Liver (tissue), 9 donors: Measurements from ENCODE around the gene ANKRD11. TPM values are rescaled to one million over a fixed set of nuclear protein-coding genes. Genes with fewer than 3 reads are reported as not detected.

Experiments
- DNase-seq: peaks from one replicate; pipeline ENCODE4 v3.0.0-alpha.2; 2017; ENCODE audit warnings: low spot score
- H3K27ac ChIP-seq, 2 donors: one replicate each; pipeline ENCODE4 v1.7.0; 2013; ENCODE audit warnings: inconsistent platforms in 2 of 2, low read length in 2 of 2, control low read depth in 1 of 2, low read depth in 1 of 2, mild to moderate bottlenecking in 1 of 2
- H3K27me3 ChIP-seq, 4 donors: one replicate each; pipeline versions ENCODE4 v1.6.1 to v1.7.0; 2013; ENCODE audit warnings: low read length in 3 of 4, inconsistent platforms in 1 of 4, mild to moderate bottlenecking in 1 of 4, moderate library complexity in 1 of 4; ENCODE audit not compliant: control insufficient read depth in 4 of 4, insufficient read depth in 4 of 4
- H3K36me3 ChIP-seq, 4 donors: one replicate each; pipeline versions ENCODE4 v1.6.1 to v1.7.0; 2013; ENCODE audit warnings: low read length in 3 of 4, mild to moderate bottlenecking in 3 of 4, low read depth in 1 of 4, moderate library complexity in 1 of 4; ENCODE audit not compliant: control insufficient read depth in 4 of 4, insufficient read depth in 3 of 4
- H3K4me1 ChIP-seq, 4 donors: one replicate each; pipeline versions ENCODE4 v1.6.1 to v1.7.0; 2013; ENCODE audit warnings: low read length in 3 of 4, mild to moderate bottlenecking in 3 of 4, moderate library complexity in 1 of 4; ENCODE audit not compliant: control insufficient read depth in 4 of 4, insufficient read depth in 4 of 4
- H3K4me3 ChIP-seq, 3 donors: one replicate each; pipeline versions ENCODE4 v1.6.1 to v1.7.0; 2013; ENCODE audit warnings: low read length in 3 of 3, control low read depth in 1 of 3, low read depth in 1 of 3, mild to moderate bottlenecking in 1 of 3
- H3K9ac ChIP-seq, 2 donors: one replicate each; pipeline ENCODE4 v1.7.0; 2013; ENCODE audit warnings: low read length in 2 of 2, mild to moderate bottlenecking in 2 of 2, moderate library complexity in 2 of 2, control low read depth in 1 of 2, low read depth in 1 of 2
- H3K9me3 ChIP-seq, 4 donors: one replicate each; pipeline versions ENCODE4 v1.6.1 to v1.7.0; 2013; ENCODE audit warnings: low read length in 3 of 4; ENCODE audit not compliant: control insufficient read depth in 4 of 4
- EGR1 ChIP-seq, 2 donors: IDR thresholded peaks; 2 replicates each; pipeline ENCODE4 v1.6.1; 2016 to 2018; ENCODE audit warnings: antibody characterized with exemption in 2 of 2, low read depth in 2 of 2
- FOXA2 ChIP-seq: IDR thresholded peaks from 2 replicates; pipeline ENCODE4 v1.6.1; 2016; ENCODE audit warnings: antibody characterized with exemption
- GABPA ChIP-seq, 2 donors: IDR thresholded peaks in 1 of 2; conservative IDR thresholded peaks in 1 of 2; 2 replicates each; pipeline ENCODE4 v1.6.1; 2016; ENCODE audit warnings: antibody characterized with exemption in 2 of 2, mild to moderate bottlenecking in 1 of 2, moderate library complexity in 1 of 2
- HNF4G ChIP-seq: IDR thresholded peaks from 2 replicates; pipeline ENCODE4 v1.6.1; 2016; ENCODE audit warnings: antibody characterized with exemption
- JUND ChIP-seq, 2 donors: IDR thresholded peaks; 2 replicates each; pipeline ENCODE4 v1.6.1; 2016; ENCODE audit warnings: antibody characterized with exemption in 2 of 2
- MAX ChIP-seq: IDR thresholded peaks from 2 replicates; pipeline ENCODE4 v1.6.1; 2016; ENCODE audit warnings: antibody characterized with exemption
- NR2F2 ChIP-seq: IDR thresholded peaks from 2 replicates; pipeline ENCODE4 v1.6.1; 2016; ENCODE audit warnings: antibody characterized with exemption
- RAD21 ChIP-seq, 2 donors: IDR thresholded peaks; 2 replicates each; pipeline ENCODE4 v1.6.1; 2016; ENCODE audit warnings: antibody characterized with exemption in 2 of 2, mild to moderate bottlenecking in 2 of 2
- RXRA ChIP-seq, 2 donors: IDR thresholded peaks; 2 replicates each; pipeline ENCODE4 v1.6.1; 2017 to 2018; ENCODE audit warnings: antibody characterized with exemption in 2 of 2, mild to moderate bottlenecking in 1 of 2
- SP1 ChIP-seq: IDR thresholded peaks from 2 replicates; pipeline ENCODE4 v1.6.1; 2018; ENCODE audit warnings: antibody characterized with exemption, mild to moderate bottlenecking
- TAF1 ChIP-seq: conservative IDR thresholded peaks from 2 replicates; pipeline ENCODE4 v1.6.1; 2016; ENCODE audit warnings: antibody characterized with exemption, mild to moderate bottlenecking
- YY1 ChIP-seq: IDR thresholded peaks from 2 replicates; pipeline ENCODE4 v1.6.1; 2016; ENCODE audit warnings: antibody characterized with exemption, mild to moderate bottlenecking
- WGBS: extraction: QIAGEN DNeasy Blood & Tissue Kit; methylation state at CpG from one replicate; pipeline ENCODE4 v1.1.7; 2013; 5-methylcytosine and 5-hydroxymethylcytosine counted together
- polyA plus RNA-seq, 2 donors: library from polyadenylated mRNA; stranded (reverse) in 1 of 2; unstranded in 1 of 2; fragments of 200-250 nt in 1 of 2; fragments of >200 nt in 1 of 2; fragmentation: Nextera tagmentation in 1 of 2; extraction: Ambion mirVana in 1 of 2; gene quantifications; one replicate each; pipeline versions ENCODE4 v1.2.1 to v1.2.3, GENCODE V29; 2013 to 2015
- total RNA-seq, 2 donors: library from RNA; depleted of rRNA; stranded (reverse); fragments of >200 nt; gene quantifications; one replicate each; pipeline ENCODE4 v1.2.3, GENCODE V29; 2014
- TF ChIP-seq, protein P1 (sequence below): IDR thresholded peaks from 2 replicates; pipeline ENCODE4 v1.6.1; 2016; ENCODE audit warnings: antibody characterized with exemption
- TF ChIP-seq, protein P2 (sequence below): fragments of 150-350 bp; IDR thresholded peaks from 2 replicates; pipeline ENCODE4 v1.5.1; 2017; ENCODE audit warnings: improper control_type of control experiment, low read depth, low read length; ENCODE audit not compliant: missing input control
- TF ChIP-seq, protein P3 (sequence below): IDR thresholded peaks from 2 replicates; pipeline ENCODE4 v1.6.1; 2016; ENCODE audit warnings: antibody characterized with exemption, mild to moderate bottlenecking
- TF ChIP-seq, protein P4 (sequence below): IDR thresholded peaks from 2 replicates; pipeline ENCODE4 v1.6.1; 2016; ENCODE audit warnings: antibody characterized with exemption
- donor health status: healthy.
- donor health status: healthy.
- donor health status: healthy.
- donor health status: healthy.
- donor health status: healthy.

ANKRD11 gene
- total and polyA plus RNA-seq, 4 donors = 16.3 to 55.1 (median 28.0) TPM

DNA sequence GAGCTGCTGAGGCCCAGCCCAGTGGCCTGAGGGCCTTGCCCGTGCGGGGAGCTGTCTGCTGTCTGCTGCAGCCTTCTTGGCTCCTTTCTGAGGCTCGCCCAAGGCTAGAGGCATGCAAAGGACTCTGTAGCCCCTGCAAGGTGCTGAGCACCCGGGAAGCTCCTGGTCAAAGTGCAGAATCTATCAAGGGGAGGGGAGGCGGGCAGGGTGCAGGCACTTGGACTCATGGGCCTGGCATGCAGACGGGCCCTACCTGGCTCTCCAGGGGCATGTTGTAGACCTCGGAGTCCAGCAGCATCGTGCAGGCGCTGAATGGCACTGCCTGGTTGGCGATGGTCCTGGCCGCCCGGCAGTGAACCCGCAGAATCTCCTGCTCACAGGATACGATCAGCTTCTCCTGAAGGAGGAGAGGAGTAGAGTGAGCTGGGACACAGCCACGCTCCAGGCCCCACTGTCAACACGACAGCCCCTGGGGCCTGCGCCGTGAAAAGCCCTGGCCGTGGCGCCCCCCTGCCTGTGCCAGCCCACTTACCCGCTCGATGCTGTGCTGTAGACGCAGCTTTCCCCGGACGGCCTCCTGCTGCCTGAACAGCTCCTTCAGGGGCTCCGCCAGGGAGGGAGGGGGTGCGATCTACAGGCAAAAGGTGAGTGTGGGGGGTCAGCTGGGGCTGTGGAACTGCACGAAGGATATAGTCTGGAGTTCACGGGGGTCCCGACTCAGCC is 215.6 kb downstream of the ANKRD11 start:
- H3K9me3 ChIP-seq = no peaks in the 10 kb centered on the region
- peaks cover 10 to 62% (median 24%) of the 10 kb centered on the region in 4 donors for H3K36me3 ChIP-seq
- no peak for DNase-seq
- TF ChIP-seq, protein P1, sequence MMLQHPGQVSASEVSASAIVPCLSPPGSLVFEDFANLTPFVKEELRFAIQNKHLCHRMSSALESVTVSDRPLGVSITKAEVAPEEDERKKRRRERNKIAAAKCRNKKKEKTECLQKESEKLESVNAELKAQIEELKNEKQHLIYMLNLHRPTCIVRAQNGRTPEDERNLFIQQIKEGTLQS = no peak
- no peak for TF ChIP-seq RAD21 (IDR thresholded peaks at IDR 0.05)
- TF ChIP-seq HNF4G = no peak
- no peak for TF ChIP-seq YY1
- no peak for TF ChIP-seq NR2F2
- no peak for TF ChIP-seq TAF1
- TF ChIP-seq EGR1 (IDR thresholded peaks at IDR 0.05; ENCODE audit: low read depth in 2 of 2) = no peak
- TF ChIP-seq, protein P2, sequence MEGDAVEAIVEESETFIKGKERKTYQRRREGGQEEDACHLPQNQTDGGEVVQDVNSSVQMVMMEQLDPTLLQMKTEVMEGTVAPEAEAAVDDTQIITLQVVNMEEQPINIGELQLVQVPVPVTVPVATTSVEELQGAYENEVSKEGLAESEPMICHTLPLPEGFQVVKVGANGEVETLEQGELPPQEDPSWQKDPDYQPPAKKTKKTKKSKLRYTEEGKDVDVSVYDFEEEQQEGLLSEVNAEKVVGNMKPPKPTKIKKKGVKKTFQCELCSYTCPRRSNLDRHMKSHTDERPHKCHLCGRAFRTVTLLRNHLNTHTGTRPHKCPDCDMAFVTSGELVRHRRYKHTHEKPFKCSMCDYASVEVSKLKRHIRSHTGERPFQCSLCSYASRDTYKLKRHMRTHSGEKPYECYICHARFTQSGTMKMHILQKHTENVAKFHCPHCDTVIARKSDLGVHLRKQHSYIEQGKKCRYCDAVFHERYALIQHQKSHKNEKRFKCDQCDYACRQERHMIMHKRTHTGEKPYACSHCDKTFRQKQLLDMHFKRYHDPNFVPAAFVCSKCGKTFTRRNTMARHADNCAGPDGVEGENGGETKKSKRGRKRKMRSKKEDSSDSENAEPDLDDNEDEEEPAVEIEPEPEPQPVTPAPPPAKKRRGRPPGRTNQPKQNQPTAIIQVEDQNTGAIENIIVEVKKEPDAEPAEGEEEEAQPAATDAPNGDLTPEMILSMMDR = no peak
- TF ChIP-seq FOXA2 = no peak
- TF ChIP-seq JUND (IDR thresholded peaks at IDR 0.05) = no peak
- TF ChIP-seq, protein P3, sequence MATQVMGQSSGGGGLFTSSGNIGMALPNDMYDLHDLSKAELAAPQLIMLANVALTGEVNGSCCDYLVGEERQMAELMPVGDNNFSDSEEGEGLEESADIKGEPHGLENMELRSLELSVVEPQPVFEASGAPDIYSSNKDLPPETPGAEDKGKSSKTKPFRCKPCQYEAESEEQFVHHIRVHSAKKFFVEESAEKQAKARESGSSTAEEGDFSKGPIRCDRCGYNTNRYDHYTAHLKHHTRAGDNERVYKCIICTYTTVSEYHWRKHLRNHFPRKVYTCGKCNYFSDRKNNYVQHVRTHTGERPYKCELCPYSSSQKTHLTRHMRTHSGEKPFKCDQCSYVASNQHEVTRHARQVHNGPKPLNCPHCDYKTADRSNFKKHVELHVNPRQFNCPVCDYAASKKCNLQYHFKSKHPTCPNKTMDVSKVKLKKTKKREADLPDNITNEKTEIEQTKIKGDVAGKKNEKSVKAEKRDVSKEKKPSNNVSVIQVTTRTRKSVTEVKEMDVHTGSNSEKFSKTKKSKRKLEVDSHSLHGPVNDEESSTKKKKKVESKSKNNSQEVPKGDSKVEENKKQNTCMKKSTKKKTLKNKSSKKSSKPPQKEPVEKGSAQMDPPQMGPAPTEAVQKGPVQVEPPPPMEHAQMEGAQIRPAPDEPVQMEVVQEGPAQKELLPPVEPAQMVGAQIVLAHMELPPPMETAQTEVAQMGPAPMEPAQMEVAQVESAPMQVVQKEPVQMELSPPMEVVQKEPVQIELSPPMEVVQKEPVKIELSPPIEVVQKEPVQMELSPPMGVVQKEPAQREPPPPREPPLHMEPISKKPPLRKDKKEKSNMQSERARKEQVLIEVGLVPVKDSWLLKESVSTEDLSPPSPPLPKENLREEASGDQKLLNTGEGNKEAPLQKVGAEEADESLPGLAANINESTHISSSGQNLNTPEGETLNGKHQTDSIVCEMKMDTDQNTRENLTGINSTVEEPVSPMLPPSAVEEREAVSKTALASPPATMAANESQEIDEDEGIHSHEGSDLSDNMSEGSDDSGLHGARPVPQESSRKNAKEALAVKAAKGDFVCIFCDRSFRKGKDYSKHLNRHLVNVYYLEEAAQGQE = no peak
- TF ChIP-seq RXRA (IDR thresholded peaks at IDR 0.05) = no peak
- no peak for TF ChIP-seq MAX
- TF ChIP-seq GABPA (IDR thresholded peaks at IDR 0.05 in 1 of 2, conservative IDR thresholded peaks at IDR 0.05 in 1 of 2) = no peak
- no peak overlapping the region for H3K4me3 ChIP-seq
- WGBS = 93% methylated on average over 30 of the region's 30 CpGs
- no peak overlapping the region for H3K27ac ChIP-seq
- no peak overlapping the region for H3K9ac ChIP-seq
- H3K27me3 ChIP-seq = no peaks in the 10 kb centered on the region
- no peaks in the 10 kb centered on the region for H3K4me1 ChIP-seq

GRCh38 chr16:89273741-89274472 is 216.5 kb downstream of the ANKRD11 start:
- Histone ChIP-seq H3K27ac (no peak overlapping the region), H3K36me3 (peaks cover 11 to 68% (median 25%) of the 10 kb centered on the region in 4 donors), H3K4me1 (no peaks in the 10 kb centered on the region), H3K9me3 (no peaks in the 10 kb centered on the region), H3K4me3 (no peak overlapping the region), H3K27me3 (no peaks in the 10 kb centered on the region), H3K9ac (no peak overlapping the region)
- no peak for DNase-seq
- 96% methylated on average over 19 of the region's 19 CpGs for WGBS
- TF ChIP-seq, protein P4, sequence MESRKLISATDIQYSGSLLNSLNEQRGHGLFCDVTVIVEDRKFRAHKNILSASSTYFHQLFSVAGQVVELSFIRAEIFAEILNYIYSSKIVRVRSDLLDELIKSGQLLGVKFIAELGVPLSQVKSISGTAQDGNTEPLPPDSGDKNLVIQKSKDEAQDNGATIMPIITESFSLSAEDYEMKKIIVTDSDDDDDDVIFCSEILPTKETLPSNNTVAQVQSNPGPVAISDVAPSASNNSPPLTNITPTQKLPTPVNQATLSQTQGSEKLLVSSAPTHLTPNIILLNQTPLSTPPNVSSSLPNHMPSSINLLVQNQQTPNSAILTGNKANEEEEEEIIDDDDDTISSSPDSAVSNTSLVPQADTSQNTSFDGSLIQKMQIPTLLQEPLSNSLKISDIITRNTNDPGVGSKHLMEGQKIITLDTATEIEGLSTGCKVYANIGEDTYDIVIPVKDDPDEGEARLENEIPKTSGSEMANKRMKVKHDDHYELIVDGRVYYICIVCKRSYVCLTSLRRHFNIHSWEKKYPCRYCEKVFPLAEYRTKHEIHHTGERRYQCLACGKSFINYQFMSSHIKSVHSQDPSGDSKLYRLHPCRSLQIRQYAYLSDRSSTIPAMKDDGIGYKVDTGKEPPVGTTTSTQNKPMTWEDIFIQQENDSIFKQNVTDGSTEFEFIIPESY = no peak
- TF ChIP-seq MAX = no peak
- no peak for TF ChIP-seq SP1
- TF ChIP-seq RXRA (IDR thresholded peaks at IDR 0.05) = no peak
- no peak for TF ChIP-seq FOXA2
- no peak for TF ChIP-seq HNF4G
